Measurements from ENCODE around the gene ATXN1. TPM values are rescaled to one million over a fixed set of nuclear protein-coding genes. Genes with fewer than 3 reads are reported as not detected.

ATXN1 gene
- total RNA-seq, 1 donor from 2014 or later: 3.9 TPM

GRCh38 chr6:16778521-16778920 lies 17.3 kb upstream of the ATXN1 start:
- Mint-ChIP-seq H3K27ac (ENCODE audit: unreplicated experiment) (no peak overlapping the region), H3K4me3 (no peak overlapping the region), H3K27me3 (ENCODE audit: low read depth) (no peaks in the 10 kb centered on the region), H3K4me1 (peaks cover 4% of the 10 kb centered on the region), H3K36me3 (ENCODE audit: low read depth) (no peaks in the 10 kb centered on the region), H3K9me3 (peaks cover 2% of the 10 kb centered on the region)
- no peak for TF ChIP-seq CTCF (conservative IDR thresholded peaks at IDR 0.05)
- DNase-seq (ENCODE audit: low read depth, low spot score): no peak

GRCh38 chr6:16777794-16778193 lies 16.5 kb upstream of the ATXN1 start:
- Mint-ChIP-seq H3K27me3 (ENCODE audit: low read depth) (no peaks in the 10 kb centered on the region), H3K9me3 (peaks cover 2% of the 10 kb centered on the region), H3K36me3 (ENCODE audit: low read depth) (no peaks in the 10 kb centered on the region), H3K27ac (ENCODE audit: unreplicated experiment) (no peak overlapping the region), H3K4me3 (no peak overlapping the region), H3K4me1 (peaks cover 4% of the 10 kb centered on the region)
- no peak for DNase-seq (ENCODE audit: low read depth, low spot score)
- TF ChIP-seq CTCF (conservative IDR thresholded peaks at IDR 0.05): no peak

GRCh38 chr6:16776394-16777017 lies 15.2 kb upstream of the ATXN1 start:
- H3K9me3 Mint-ChIP-seq: peaks cover 2% of the 10 kb centered on the region
- DNase-seq (ENCODE audit: low read depth, low spot score): no peak
- no peak overlapping the region for H3K4me3 Mint-ChIP-seq
- no peak overlapping the region for H3K27ac Mint-ChIP-seq (ENCODE audit: unreplicated experiment)
- peaks cover 4% of the 10 kb centered on the region for H3K4me1 Mint-ChIP-seq
- TF ChIP-seq CTCF (conservative IDR thresholded peaks at IDR 0.05): peak; percentile 30
- H3K36me3 Mint-ChIP-seq (ENCODE audit: low read depth): no peaks in the 10 kb centered on the region
- no peaks in the 10 kb centered on the region for H3K27me3 Mint-ChIP-seq (ENCODE audit: low read depth)

- TF ChIP-seq CTCF (conservative IDR thresholded peaks at IDR 0.05): no peak
- DNase-seq (ENCODE audit: low read depth, low spot score): no peak
- Mint-ChIP-seq H3K4me3 (no peak overlapping the region), H3K4me1 (peaks cover 17% of the 10 kb centered on the region), H3K27me3 (ENCODE audit: low read depth) (no peaks in the 10 kb centered on the region), H3K27ac (ENCODE audit: unreplicated experiment) (no peak overlapping the region), H3K9me3 (peaks cover 2% of the 10 kb centered on the region), H3K36me3 (ENCODE audit: low read depth) (no peaks in the 10 kb centered on the region)
These were observed 13.2 kb upstream of the ATXN1 start for GRCh38 chr6:16774437-16774836.

GRCh38 chr6:16773362-16773761 lies 12.1 kb upstream of the ATXN1 start:
- no peak for TF ChIP-seq CTCF (conservative IDR thresholded peaks at IDR 0.05)
- Mint-ChIP-seq H3K27me3 (ENCODE audit: low read depth) (no peaks in the 10 kb centered on the region), H3K36me3 (ENCODE audit: low read depth) (no peaks in the 10 kb centered on the region), H3K4me1 (peaks cover 25% of the 10 kb centered on the region), H3K27ac (ENCODE audit: unreplicated experiment) (no peak overlapping the region), H3K9me3 (peaks cover 2% of the 10 kb centered on the region), H3K4me3 (no peak overlapping the region)
- DNase-seq (ENCODE audit: low read depth, low spot score): no peak
